PC-9 (cell line): ENCODE data around the gene SLC6A19. TPM values are rescaled to one million over a fixed set of nuclear protein-coding genes. Genes with fewer than 3 reads are reported as not detected.

ENCODE experiments used
- BruUV-seq: library from RNA; stranded (reverse); fragments of 400-500 nt; replicated peaks from 2 replicates; lab custom pipeline; 2021; lab: Mats Ljungman, UMichigan
- CTCF ChIA-PET: fragments of 300-600 bp; sonication (Branson Sonifier 250); formaldehyde crosslinking; loops from one replicate; lab custom pipeline; 2022; ENCODE audit warnings: antibody characterized with exemption; lab: Charles Lee
- POLR2A ChIA-PET: fragments of 300-600 bp; sonication (Branson Sonifier 250); formaldehyde crosslinking; loops from one replicate; lab custom pipeline; 2022; ENCODE audit warnings: antibody characterized with exemption; ENCODE audit not compliant: unreplicated experiment; lab: Charles Lee
- DNase-seq, 2 experiments: peaks; one replicate each; pipeline versions ENCODE4 v3.0.0 to v3.0.0-alpha.2; 2015 to 2022; ENCODE audit warnings: mixed read lengths in 1 of 2
- H2AFZ ChIP-seq: fragments of 200-600 bp; sonication (generic); 2 replicates; pipeline ENCODE4 v1.8.1; 2017; ENCODE audit warnings: antibody characterized with exemption
- H3F3A ChIP-seq: fragments of 200-600 bp; sonication (generic); 2 replicates; pipeline ENCODE4 v1.8.1; 2017; ENCODE audit warnings: antibody characterized with exemption, mild to moderate bottlenecking, low read depth; ENCODE audit not compliant: insufficient read depth
- H3K27ac ChIP-seq: fragments of 200-600 bp; sonication (generic); 2 replicates; pipeline ENCODE4 v1.6.1; 2016; ENCODE audit warnings: mixed run types
- H3K27me3 ChIP-seq: fragments of 200-600 bp; sonication (generic); 2 replicates; pipeline ENCODE4 v1.6.1; 2016; ENCODE audit warnings: low read depth, mixed run types; ENCODE audit not compliant: insufficient read depth
- H3K36me3 ChIP-seq: fragments of 200-600 bp; sonication (generic); 2 replicates; pipeline ENCODE4 v1.6.1; 2016; ENCODE audit warnings: low read depth, mixed run types
- H3K4me1 ChIP-seq: fragments of 200-600 bp; sonication (generic); replicated peaks from 2 replicates; pipeline ENCODE4 v1.6.1; 2016; ENCODE audit warnings: mixed run types; ENCODE audit not compliant: insufficient read depth
- H3K4me2 ChIP-seq: fragments of 200-600 bp; sonication (generic); 2 replicates; pipeline ENCODE4 v1.6.1; 2017; ENCODE audit warnings: mixed run types
- H3K4me3 ChIP-seq: fragments of 200-600 bp; sonication (generic); 2 replicates; pipeline ENCODE4 v1.6.1; 2016; ENCODE audit warnings: mixed run types
- H3K79me2 ChIP-seq: fragments of 200-600 bp; sonication (generic); 2 replicates; pipeline ENCODE4 v1.6.1; 2017; ENCODE audit warnings: low read depth, mixed run types
- H3K9me2 ChIP-seq: fragments of 200-600 bp; sonication (generic); 2 replicates; pipeline ENCODE4 v1.8.1; 2017; ENCODE audit warnings: mild to moderate bottlenecking; ENCODE audit not compliant: insufficient read depth
- H3K9me3 ChIP-seq: fragments of 200-600 bp; sonication (generic); 2 replicates; pipeline ENCODE4 v1.8.1; 2016; ENCODE audit warnings: low read depth; ENCODE audit not compliant: insufficient read depth
- H4K20me1 ChIP-seq: fragments of 200-600 bp; sonication (generic); 2 replicates; pipeline ENCODE4 v1.8.1; 2017; ENCODE audit not compliant: insufficient read depth
- CTCF ChIP-seq: fragments of 200-600 bp; sonication (generic); conservative IDR thresholded peaks from 2 replicates; pipeline ENCODE4 v1.6.1; 2017; ENCODE audit warnings: mixed run types, antibody characterized with exemption, mild to moderate bottlenecking, moderate library complexity
- EZH2 ChIP-seq: fragments of 200-600 bp; sonication (generic); IDR thresholded peaks from 2 replicates; pipeline ENCODE4 v1.8.0; 2017; ENCODE audit warnings: antibody characterized with exemption, low read depth
- intact Hi-C: fragments of 100-400 bp; cut with micrococcal nuclease; formaldehyde crosslinking; loops from one replicate; pipeline ENCODE4 v1.10.0; 2022; ENCODE audit not compliant: unreplicated experiment
- total RNA-seq: library from RNA; stranded (reverse); gene quantifications from 2 replicates; pipeline ENCODE4 v1.2.3, GENCODE V29; 2021

Gene SLC6A19
- total RNA-seq, 1 experiment from 2014 or later = not detected

GRCh38 chr5:1174122-1174936, 27.1 kb upstream of the SLC6A19 start:
- no peaks in the 10 kb centered on the region for H3K36me3 ChIP-seq
- peaks cover 5% of the 10 kb centered on the region for H3F3A ChIP-seq
- BruUV-seq = no TSS peak
- no peaks in the 10 kb centered on the region for H4K20me1 ChIP-seq
- DNase-seq = peak; percentile 77 to 88
- H3K4me3 ChIP-seq = no peak overlapping the region
- ChIA-PET CTCF (interaction anchor here (0.8 to 1.8 kb wide), 7 partner anchors 9 to 479 kb away, joined by 3 to 10 read pairs (median 4); no protein-coding TSS in a partner anchor), POLR2A (interaction anchor here (0.7 kb wide), 1 partner anchor 502 kb away, joined by 4 read pairs; no protein-coding TSS in a partner anchor)
- no peak overlapping the region for H3K27ac ChIP-seq
- no peaks in the 10 kb centered on the region for H3K4me1 ChIP-seq
- H3K27me3 ChIP-seq = peaks cover 89% of the 10 kb centered on the region
- no peaks in the 10 kb centered on the region for H3K9me2 ChIP-seq
- H3K4me2 ChIP-seq = 0 out of 2 replicates have a peak overlapping the region, but pooled peaks have one; percentile 2
- intact Hi-C loops = no loop called here
- no peak overlapping the region for H2AFZ ChIP-seq
- no peaks in the 10 kb centered on the region for H3K79me2 ChIP-seq
- no peaks in the 10 kb centered on the region for H3K9me3 ChIP-seq
- TF ChIP-seq CTCF (peak; percentile 95), EZH2 (no peak)

DNA sequence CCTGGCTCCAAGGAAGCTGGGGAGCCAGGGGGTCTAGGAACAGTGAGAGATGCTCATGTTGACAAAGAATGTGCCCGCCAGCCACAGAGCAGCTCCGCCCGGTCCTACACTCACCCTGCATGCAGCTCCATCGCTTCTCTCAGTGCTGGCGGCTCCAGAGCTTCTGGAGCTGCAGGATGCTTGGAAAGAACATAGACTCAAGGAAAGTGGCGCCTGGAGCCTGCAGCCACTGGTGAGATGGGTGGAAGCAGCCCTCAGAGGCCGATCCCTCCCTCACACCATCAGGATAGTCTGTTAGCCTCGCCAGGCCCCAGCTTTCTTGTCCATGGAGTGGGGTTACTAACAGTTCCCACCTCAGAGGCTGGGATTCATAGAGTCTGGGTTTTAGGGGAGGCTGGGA, 26.4 kb upstream of the SLC6A19 start:
- Histone ChIP-seq H3K9me3 (no peaks in the 10 kb centered on the region), H3K79me2 (no peaks in the 10 kb centered on the region), H3K4me3 (no peak overlapping the region), H2AFZ (no peak overlapping the region), H4K20me1 (no peaks in the 10 kb centered on the region), H3K9me2 (no peaks in the 10 kb centered on the region), H3K4me1 (no peaks in the 10 kb centered on the region), H3K4me2 (no peak overlapping the region), H3K36me3 (no peaks in the 10 kb centered on the region), H3K27ac (no peak overlapping the region), H3K27me3 (peaks cover 89% of the 10 kb centered on the region), H3F3A (peaks cover 5% of the 10 kb centered on the region)
- BruUV-seq = no TSS peak
- TF ChIP-seq CTCF = no peak
- TF ChIP-seq EZH2 = no peak
- DNase-seq = no peak
- intact Hi-C loops = no loop called here
- POLR2A ChIA-PET = no interaction called here
- CTCF ChIA-PET = interaction anchor here (0.5 to 1.8 kb wide), 4 partner anchors 13 to 253 kb away, joined by 3 to 10 read pairs (median 4); no protein-coding TSS in a partner anchor

GRCh38 chr5:1175801-1176472, 25.5 kb upstream of the SLC6A19 start:
- Histone ChIP-seq H4K20me1 (no peaks in the 10 kb centered on the region), H2AFZ (no peak overlapping the region), H3K9me3 (no peaks in the 10 kb centered on the region), H3K4me2 (no peak overlapping the region), H3K36me3 (no peaks in the 10 kb centered on the region), H3K27ac (no peak overlapping the region), H3K4me1 (no peaks in the 10 kb centered on the region), H3K79me2 (no peaks in the 10 kb centered on the region), H3F3A (peaks cover 3% of the 10 kb centered on the region), H3K9me2 (no peaks in the 10 kb centered on the region), H3K4me3 (no peak overlapping the region), H3K27me3 (peaks cover 92% of the 10 kb centered on the region)
- BruUV-seq = no TSS peak
- ChIA-PET CTCF (no interaction called here), POLR2A (no interaction called here)
- TF ChIP-seq EZH2 (no peak), CTCF (no peak; the same call in 1 of the 2 replicates)
- DNase-seq = no peak
- intact Hi-C loops = no loop called here
